GM12865 (cell line): ENCODE data around the gene FAXDC2.

Experiments used
- DNase-seq: peaks from one replicate; pipeline ENCODE4 v3.0.0; 2010; ENCODE audit warnings: low read depth
- H3K4me3 ChIP-seq: 2 replicates; pipeline ENCODE4 v1.5.1; 2011; ENCODE audit warnings: mild to moderate bottlenecking, low read depth, low read length, control low read depth
- CTCF ChIP-seq: IDR thresholded peaks from 2 replicates; pipeline ENCODE4 v1.5.1; 2011; ENCODE audit warnings: low read length, control low read depth, low read depth, inconsistent platforms; ENCODE audit not compliant: insufficient read depth; ENCODE audit errors: missing control alignments

FAXDC2 gene

GRCh38 chr5:154788212-154788611, 62.2 kb downstream of the FAXDC2 start:
- DNase-seq, result no peak
- TF ChIP-seq CTCF, result no peak
- no peak overlapping the region for H3K4me3 ChIP-seq

GRCh38 chr5:154786414-154786813, 64.0 kb downstream of the FAXDC2 start:
- H3K4me3 ChIP-seq, result no peak overlapping the region
- no peak for DNase-seq
- TF ChIP-seq CTCF, result no peak

DNA sequence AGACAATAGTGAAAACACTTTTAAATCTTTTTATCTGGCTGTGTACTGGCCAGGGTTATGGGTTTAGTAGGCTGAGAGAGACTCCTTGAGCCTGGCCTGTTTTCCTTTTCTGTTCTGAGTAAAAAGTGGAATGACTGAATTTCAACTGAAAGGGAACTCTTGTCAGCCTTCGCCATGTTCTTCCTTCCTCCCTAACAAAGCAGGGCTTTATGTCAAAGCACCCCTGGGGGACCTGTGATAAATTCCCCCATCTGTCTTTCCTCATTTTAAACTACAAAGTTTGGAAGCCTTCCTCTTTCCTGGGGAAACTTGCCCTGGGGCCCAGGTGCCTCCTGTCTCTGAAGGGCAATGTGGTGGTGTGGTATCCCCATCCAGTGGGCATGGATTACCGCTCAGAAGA, 65.5 kb downstream of the FAXDC2 start:
- TF ChIP-seq CTCF, result no peak
- DNase-seq, result peak; percentile 44
- H3K4me3 ChIP-seq, result no peak overlapping the region

- peak; percentile 86 for DNase-seq
- H3K4me3 ChIP-seq, result no peak overlapping the region
- no peak for TF ChIP-seq CTCF
Observed at GRCh38 chr5:154783774-154784460, 66.5 kb downstream of the FAXDC2 start.

DNA sequence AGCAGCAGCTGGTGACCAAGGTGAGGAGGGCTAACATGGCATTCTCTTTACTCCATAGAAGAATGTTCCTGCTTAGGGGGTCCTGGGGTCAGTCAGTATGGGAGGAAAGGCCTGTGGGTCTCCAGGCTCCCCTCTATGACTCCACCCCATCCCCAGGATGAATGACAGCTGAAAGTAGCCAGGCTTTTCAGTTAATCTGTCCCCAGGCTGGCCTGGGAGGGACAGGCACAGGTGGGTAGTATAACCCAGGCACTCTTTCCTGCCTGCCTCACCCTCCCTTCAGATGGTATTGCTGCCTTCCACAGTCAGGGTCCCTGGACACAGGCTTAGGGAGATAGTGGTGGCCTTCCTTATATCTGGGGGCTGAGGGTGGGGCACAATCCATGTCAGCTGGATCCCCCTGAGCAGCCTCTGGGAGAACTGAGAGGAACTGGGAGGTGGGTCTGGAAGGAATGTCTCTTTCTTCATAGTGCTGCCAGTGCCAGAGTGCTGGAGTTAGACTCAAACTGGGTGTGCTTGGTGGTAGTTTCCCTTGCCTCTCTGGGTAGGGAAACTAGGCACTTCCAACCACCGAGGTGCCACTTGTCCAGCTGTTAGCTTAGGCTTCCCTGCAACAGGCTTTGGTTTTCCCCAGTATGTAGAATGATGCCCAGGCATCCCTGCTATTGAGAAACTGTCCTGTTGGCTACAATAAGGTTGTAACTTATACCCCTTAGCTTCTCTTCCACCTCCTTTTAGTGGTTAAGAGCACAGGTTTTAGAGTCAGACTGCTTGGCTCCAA, 67.4 kb downstream of the FAXDC2 start:
- DNase-seq, result peak; percentile 24
- no peak for TF ChIP-seq CTCF
- no peak overlapping the region for H3K4me3 ChIP-seq

- no peak overlapping the region for H3K4me3 ChIP-seq
- DNase-seq, result peak; percentile 40
- TF ChIP-seq CTCF, result no peak
Observed at GRCh38 chr5:154782326-154782725, 68.1 kb downstream of the FAXDC2 start.

DNA sequence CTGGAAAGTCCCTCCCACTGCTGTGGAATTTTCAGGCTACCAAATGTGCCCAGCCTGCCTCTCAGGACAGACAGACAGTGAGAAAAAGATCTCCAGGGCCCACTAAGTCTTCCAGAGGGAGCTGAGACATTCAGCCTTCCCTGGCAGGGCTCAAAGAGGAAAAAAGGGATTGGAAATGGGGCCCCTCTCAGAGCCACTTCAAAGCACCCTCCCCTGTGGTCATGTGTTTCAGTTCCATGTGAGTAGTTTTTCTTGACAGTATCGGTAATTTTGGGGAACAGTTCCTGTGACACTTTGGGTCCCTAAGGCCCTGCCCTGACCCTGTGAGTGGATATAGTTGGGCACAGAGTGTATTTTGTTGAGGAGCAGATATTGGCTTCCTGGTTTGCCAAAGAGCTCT, 70.3 kb downstream of the FAXDC2 start:
- no peak overlapping the region for H3K4me3 ChIP-seq
- TF ChIP-seq CTCF, result no peak
- peak; percentile 48 for DNase-seq
